A549 (cell line): ENCODE data around the gene PLIN3. TPM values are rescaled to one million over a fixed set of nuclear protein-coding genes. Genes with fewer than 3 reads are reported as not detected.
"Not testable (repeated sequence)": the region's sequence is repeated elsewhere in the genome, so short reads cannot be mapped to it uniquely, and the experiment has no call there.

ENCODE experiments used
- ATAC-seq, 2 experiments: fragments of 200-7000 bp in 1 of 2; fragments of >200 bp in 1 of 2; cut with Nextera tagmentation in 1 of 2; cut with Tn5 transposase in 1 of 2; 3 replicates each; pipeline versions ENCODE4 v1.8.0 to v1.9.1; 2018 to 2020; ENCODE audit warnings: mild to moderate bottlenecking in 1 of 2, moderate library complexity in 1 of 2
- CTCF ChIA-PET: fragments of 300-600 bp; sonication (Branson Sonifier 250); formaldehyde crosslinking; extraction: SDS; loops from one replicate; lab custom pipeline; 2021; ENCODE audit warnings: antibody characterized with exemption, inconsistent platforms; lab: Yijun Ruan, JAX
- POLR2A ChIA-PET: fragments of 350-600 bp; formaldehyde crosslinking; extraction: SDS; loops from one replicate; lab custom pipeline; 2021; ENCODE audit warnings: antibody characterized with exemption, inconsistent platforms; lab: Yijun Ruan, JAX
- DNase-seq, 2 experiments: peaks; one replicate each; pipeline versions ENCODE4 v3.0.0 to v3.0.0-alpha.2; 2011 to 2016; ENCODE audit warnings: low read depth in 1 of 2, low spot score in 1 of 2
- FAIRE-seq: peaks from 2 replicates; lab custom pipeline; 2011; peaks lifted over from hg19 to GRCh38; lab: Jason Lieb, UNC
- H3K27ac ChIP-seq, 2 experiments: fragments of >200 bp; sonication (Bioruptor Twin); formaldehyde crosslinking; 3 replicates each; pipeline ENCODE4 v1.5.1; 2016 to 2017
- H3K4me1 ChIP-seq: fragments of >200 bp; sonication (Bioruptor Twin); formaldehyde crosslinking; 3 replicates; pipeline ENCODE4 v1.6.1; 2016
- H3K4me2 ChIP-seq: fragments of >200 bp; sonication (Bioruptor Twin); formaldehyde crosslinking; 3 replicates; pipeline ENCODE4 v1.6.1; 2016
- H3K4me3 ChIP-seq: fragments of >200 bp; sonication (Bioruptor Twin); formaldehyde crosslinking; 3 replicates; pipeline ENCODE4 v1.5.1; 2016
- H3K9me3 ChIP-seq: fragments of >200 bp; sonication (Bioruptor Twin); formaldehyde crosslinking; 3 replicates; pipeline ENCODE4 v1.6.1; 2016
- BHLHE40 ChIP-seq: IDR thresholded peaks from 2 replicates; pipeline ENCODE4 v1.6.1; 2012; ENCODE audit warnings: low read depth, low read length, inconsistent platforms
- CHD2 ChIP-seq: fragments of 150-350 bp; IDR thresholded peaks from 2 replicates; pipeline ENCODE4 v1.6.1; 2014; ENCODE audit warnings: low read length; ENCODE audit not compliant: partially characterized antibody
- CHD4 ChIP-seq: fragments of 200-600 bp; sonication (generic); IDR thresholded peaks from 2 replicates; pipeline ENCODE4 v1.6.1; 2016; ENCODE audit warnings: antibody characterized with exemption, mild to moderate bottlenecking, borderline replicate concordance
- CTCF ChIP-seq: fragments of >200 bp; sonication (Bioruptor Twin); formaldehyde crosslinking; IDR thresholded peaks from 3 replicates; pipeline ENCODE4 v1.5.1; 2016
- E2F6 ChIP-seq: IDR thresholded peaks from 2 replicates; pipeline ENCODE4 v1.6.1; 2012; ENCODE audit warnings: low read depth, borderline replicate concordance
- ELK1 ChIP-seq: fragments of 150-350 bp; IDR thresholded peaks from 2 replicates; pipeline ENCODE4 v1.6.1; 2014; ENCODE audit warnings: low read depth, mild to moderate bottlenecking, low read length
- EP300 ChIP-seq, 2 experiments: fragments of >200 bp; sonication (Bioruptor Twin); formaldehyde crosslinking; IDR thresholded peaks; 2 replicates in 1 of 2; 3 replicates in 1 of 2; pipeline ENCODE4 v1.6.1; 2016 to 2017
- FOXS1 ChIP-seq: fragments of 250-450 bp; sonication (Bioruptor Pico); IDR thresholded peaks from 2 replicates; pipeline ENCODE4 v1.5.0; 2020; ENCODE audit warnings: mild to moderate bottlenecking, moderate library complexity
- GATA3 ChIP-seq: IDR thresholded peaks from 2 replicates; pipeline ENCODE4 v1.6.1; 2012; ENCODE audit warnings: borderline replicate concordance
- HEYL ChIP-seq: fragments of 250-450 bp; sonication (Bioruptor Pico); IDR thresholded peaks from 2 replicates; pipeline ENCODE4 v1.8.0; 2021; ENCODE audit warnings: mild to moderate bottlenecking, moderate library complexity
- HMGXB4 ChIP-seq: fragments of 250-450 bp; sonication (Bioruptor Pico); IDR thresholded peaks from 2 replicates; pipeline ENCODE4 v1.5.0; 2021; ENCODE audit warnings: mild to moderate bottlenecking, moderate library complexity, borderline replicate concordance
- HOXA7 ChIP-seq: fragments of 250-450 bp; sonication (Bioruptor Pico); IDR thresholded peaks from 2 replicates; pipeline ENCODE4 v1.5.0; 2020; ENCODE audit warnings: mild to moderate bottlenecking, moderate library complexity
- KDM1A ChIP-seq: fragments of 200-600 bp; sonication (generic); IDR thresholded peaks from 2 replicates; pipeline ENCODE4 v1.6.1; 2016; ENCODE audit warnings: low read depth, mild to moderate bottlenecking
- KDM5A ChIP-seq: fragments of 200-600 bp; sonication (generic); IDR thresholded peaks from 2 replicates; pipeline ENCODE4 v1.6.1; 2016; ENCODE audit warnings: antibody characterized with exemption, mild to moderate bottlenecking
- MAX ChIP-seq: IDR thresholded peaks from 2 replicates; pipeline ENCODE4 v1.6.1; 2012
- NFE2L2 ChIP-seq: fragments of 150-350 bp; conservative IDR thresholded peaks from 2 replicates; pipeline ENCODE4 v1.6.1; 2014; ENCODE audit warnings: low read length
- POLR2A ChIP-seq: IDR thresholded peaks from 2 replicates; pipeline ENCODE4 v1.6.1; 2012; ENCODE audit warnings: mild to moderate bottlenecking, low read length
- REST ChIP-seq: fragments of 200-600 bp; sonication (generic); IDR thresholded peaks from 2 replicates; pipeline ENCODE4 v1.6.1; 2016; ENCODE audit warnings: antibody characterized with exemption, mild to moderate bottlenecking, moderate library complexity
- TFCP2L1 ChIP-seq: fragments of 250-450 bp; sonication (Bioruptor Pico); IDR thresholded peaks from 2 replicates; pipeline ENCODE4 v1.5.0; 2021; ENCODE audit warnings: mild to moderate bottlenecking
- ZC3H11A ChIP-seq: fragments of 450-650 bp; IDR thresholded peaks from 2 replicates; pipeline ENCODE4 v1.6.1; 2014; ENCODE audit warnings: antibody characterized with exemption, mild to moderate bottlenecking
- WGBS: methylation state at CpG from one replicate; pipeline ENCODE4 v1.1.6; 2017; ENCODE audit errors: missing lambda C conversion rate; 5-methylcytosine and 5-hydroxymethylcytosine counted together
- polyA plus RNA-seq, 4 experiments: library from polyadenylated mRNA; depleted of rRNA in 3 of 4; stranded (reverse); fragments of >200 nt; fragmentation: RNase III in 1 of 4; extraction: RNeasy Plus Mini Kit Qiagen cat#74134 plus additional on column Dnase treatment in 1 of 4; gene quantifications; 2 replicates in 3 of 4; 3 replicates in 1 of 4; pipeline ENCODE4 v1.2.3, GENCODE V29; 2011 to 2017

The PLIN3 gene
- polyA plus RNA-seq, 2 of the 4 experiments (the other 2 are of a cell fraction), result 30.1 to 84.3 TPM

GRCh38 chr19:4843647-4843965 is 23.9 kb downstream of the PLIN3 start (continued):
- TF ChIP-seq REST (no peak), HEYL (CRISPR knock-in tag) (no peak), CTCF (no peak), BHLHE40 (no peak), TFCP2L1 (no peak)

GRCh38 chr19:4839192-4839591 is 28.3 kb downstream of the PLIN3 start:
- Histone ChIP-seq H3K27ac (no peak overlapping the region), H3K9me3 (no peaks in the 10 kb centered on the region), H3K4me3 (no peak overlapping the region), H3K4me1 (peaks cover 13% of the 10 kb centered on the region; the same call in 2 of the 3 replicates), H3K4me2 (no peak overlapping the region)
- WGBS, result 93% methylated on average over 12 of the region's 17 CpGs
- ChIA-PET CTCF (interaction anchor here (1.6 kb wide), 1 partner anchor 15 kb away, joined by 9 read pairs; no protein-coding TSS in a partner anchor), POLR2A (no interaction called here)
- TF ChIP-seq FOXS1 (CRISPR knock-in tag), result no peak
- TF ChIP-seq KDM5A, result no peak
- TF ChIP-seq CHD2, result no peak
- no peak for TF ChIP-seq MAX
- no peak for TF ChIP-seq EP300 (IDR thresholded peaks at IDR 0.05)
- TF ChIP-seq POLR2A, result no peak
- TF ChIP-seq ZC3H11A, result no peak
- no peak for TF ChIP-seq HOXA7 (CRISPR knock-in tag)
- TF ChIP-seq E2F6, result no peak
- no peak for TF ChIP-seq KDM1A
- no peak for TF ChIP-seq GATA3
- no peak for DNase-seq
- no peak for FAIRE-seq
- no peak for ATAC-seq

GRCh38 chr19:4832776-4833175 is 34.7 kb downstream of the PLIN3 start:
- Histone ChIP-seq H3K27ac (no peak overlapping the region), H3K4me3 (no peak overlapping the region), H3K4me2 (no peak overlapping the region), H3K4me1 (peaks cover 19% of the 10 kb centered on the region), H3K9me3 (no peaks in the 10 kb centered on the region)
- ChIA-PET CTCF (no interaction called here), POLR2A (no interaction called here)
- no peak for DNase-seq
- no peak for ATAC-seq
- no peak for FAIRE-seq
- 88% methylated on average over 5 of the region's 5 CpGs for WGBS
- TF ChIP-seq CHD4 (no peak), HMGXB4 (CRISPR knock-in tag) (no peak), ELK1 (no peak), NFE2L2 (no peak)

GRCh38 chr19:4831979-4832340 is 35.5 kb downstream of the PLIN3 start:
- FAIRE-seq, ATAC-seq, DNase-seq, H3K9me3 ChIP-seq: not testable (repeated sequence)
- Histone ChIP-seq H3K4me2 (peak overlapping the region; percentile 88), H3K27ac (peak overlapping the region; percentile 89 to 95), H3K4me1 (peaks cover 19% of the 10 kb centered on the region), H3K4me3 (peak overlapping the region; percentile 81)
- ChIA-PET CTCF (interaction anchor here (1.0 to 1.9 kb wide), 4 partner anchors 8 to 79 kb away, joined by 3 to 7 read pairs (median 4); no protein-coding TSS in a partner anchor), POLR2A (interaction anchor here (1.3 kb wide), 1 partner anchor 19 kb away, joined by 12 read pairs; no protein-coding TSS in a partner anchor)
- 44% methylated on average over 9 of the region's 9 CpGs for WGBS
